Astrocyte of the cerebellum (primary cell): Measurements from ENCODE around the gene EPHA3.

Experiments
- DNase-seq: peaks from one replicate; pipeline ENCODE4 v3.0.0-alpha.2; 2011; ENCODE audit warnings: low read depth
- H3K4me3 ChIP-seq: 2 replicates; pipeline ENCODE4 v1.5.1; 2011; ENCODE audit warnings: mild to moderate bottlenecking, low read depth, low read length, moderate library complexity
- CTCF ChIP-seq: IDR thresholded peaks from 2 replicates; pipeline ENCODE4 v1.5.1; 2012; ENCODE audit warnings: low read length, low read depth, moderate library complexity, mild to moderate bottlenecking; ENCODE audit errors: missing control alignments
- in situ Hi-C: cut with HindIII; loops from 2 replicates; pipeline ENCODE4 v1.10.0; 2017; ENCODE audit warnings: low sequenced_read_pairs

The EPHA3 gene

DNA sequence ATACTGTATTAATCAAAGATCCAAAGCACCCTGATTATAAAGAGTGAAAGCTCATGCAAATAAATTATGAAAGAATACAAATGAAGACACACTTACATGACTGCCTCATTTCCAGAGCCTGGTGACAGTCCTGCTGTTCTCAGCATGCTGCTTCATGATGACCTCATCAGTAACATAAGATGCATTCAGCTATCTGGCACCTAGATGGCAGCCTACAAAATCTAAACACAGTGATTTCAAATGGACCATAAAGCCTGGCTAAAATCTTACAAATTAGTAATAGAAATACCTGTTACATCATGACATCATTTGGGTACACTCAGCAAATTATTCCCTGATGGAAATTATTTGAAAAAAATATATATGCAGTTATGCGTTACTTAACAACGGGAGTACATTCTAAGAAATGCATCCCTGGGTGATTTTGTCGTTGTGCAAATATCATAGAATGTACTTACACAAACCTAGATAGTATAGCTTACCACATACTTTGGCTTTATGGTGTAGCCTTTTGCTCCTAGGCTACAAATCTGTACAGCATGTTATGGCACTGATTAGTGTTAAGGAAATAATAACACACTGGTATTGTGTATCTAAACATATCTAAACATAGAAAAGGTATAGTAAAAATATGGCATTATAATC, 207.2 kb downstream of the EPHA3 start:
- peak; percentile 42 for TF ChIP-seq CTCF
- peak; percentile 18 for DNase-seq
- no peak overlapping the region for H3K4me3 ChIP-seq
- in situ Hi-C loops = no loop called here

DNA sequence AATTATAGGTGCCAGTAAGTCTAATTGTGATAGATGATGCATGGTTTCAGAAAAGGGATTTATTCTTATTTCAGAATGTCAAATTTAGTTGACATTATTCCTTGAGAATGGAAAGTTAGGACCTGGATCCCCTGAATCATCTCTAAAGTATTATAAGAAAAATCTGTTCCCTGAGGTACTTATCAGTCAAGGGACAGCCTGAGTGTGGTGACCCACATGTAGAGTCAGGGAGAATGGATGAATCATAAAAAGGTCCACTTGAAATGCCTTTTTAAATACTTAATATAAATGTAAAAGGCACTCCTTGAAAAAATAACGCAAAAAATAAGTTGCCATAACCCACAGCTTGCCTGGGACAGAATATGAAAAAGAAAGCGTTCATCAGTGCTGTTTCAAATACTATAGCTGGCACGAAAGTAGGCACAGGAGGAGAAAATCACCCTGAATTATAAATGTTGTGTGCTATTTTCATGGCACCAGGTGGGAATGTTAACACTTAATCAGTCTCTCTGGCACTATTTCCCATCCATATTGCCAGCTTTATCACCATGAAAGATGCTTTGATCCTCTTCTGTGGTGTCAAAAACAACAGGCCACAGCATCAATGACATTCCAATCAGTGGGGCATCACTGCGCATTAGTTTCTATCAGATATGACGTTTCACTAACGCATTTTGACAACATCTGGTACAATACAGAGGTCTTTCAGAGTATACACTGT, 208.5 kb downstream of the EPHA3 start:
- in situ Hi-C loops = no loop called here
- H3K4me3 ChIP-seq = no peak overlapping the region
- DNase-seq = no peak
- TF ChIP-seq CTCF = no peak

DNA sequence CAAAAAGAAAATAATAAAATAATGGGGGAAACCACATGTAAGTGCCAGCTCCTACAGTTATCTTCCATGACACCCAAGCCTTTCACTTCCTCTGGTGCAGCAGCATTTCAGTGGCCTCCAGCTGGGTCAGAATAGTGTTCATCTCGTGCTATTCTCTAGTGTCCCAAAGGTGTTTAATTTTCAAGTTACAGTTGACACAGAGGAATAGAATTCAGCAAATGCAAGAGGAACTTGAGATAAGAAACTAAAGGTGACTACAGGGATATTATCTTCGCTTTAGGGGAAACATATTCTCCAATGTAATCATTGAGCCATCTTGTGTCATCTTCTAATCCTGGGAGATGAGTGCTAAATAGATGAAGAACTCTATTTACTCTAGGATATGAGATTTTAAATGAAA, 212.8 kb downstream of the EPHA3 start:
- in situ Hi-C loops = no loop called here

GRCh38 chr3:89326997-89327396, 219.6 kb downstream of the EPHA3 start:
- DNase-seq = no peak
- TF ChIP-seq CTCF = no peak
- in situ Hi-C loops = no loop called here

More for the DNA sequence above, 212.8 kb downstream of the EPHA3 start:
- DNase-seq = no peak
- no peak for TF ChIP-seq CTCF
- H3K4me3 ChIP-seq = no peak overlapping the region

DNA sequence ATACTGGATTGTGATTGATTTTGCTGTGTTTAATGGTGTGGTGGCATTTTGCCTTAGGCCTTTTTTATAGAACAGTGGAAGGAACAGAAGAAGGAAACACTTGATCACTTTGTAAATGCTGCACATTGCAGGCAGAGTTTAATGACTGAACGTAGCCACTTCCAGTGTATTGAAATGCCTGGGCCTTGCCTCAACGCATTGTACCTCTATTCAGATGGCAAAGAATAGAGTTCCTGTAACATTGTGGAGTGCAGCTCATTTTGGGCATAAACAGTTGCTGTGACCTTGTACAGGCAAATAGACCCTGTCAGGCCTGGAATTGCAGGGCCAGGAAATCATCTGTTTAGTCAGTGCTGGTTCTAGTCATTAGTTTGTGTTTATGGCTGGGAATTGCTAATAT, 225.0 kb downstream of the EPHA3 start:
- DNase-seq = no peak
- TF ChIP-seq CTCF = no peak
- H3K4me3 ChIP-seq = no peak overlapping the region
- in situ Hi-C loops = no loop called here

More at GRCh38 chr3:89326997-89327396, 219.6 kb downstream of the EPHA3 start:
- H3K4me3 ChIP-seq = no peak overlapping the region

GRCh38 chr3:89332793-89333192, 225.4 kb downstream of the EPHA3 start:
- no peak overlapping the region for H3K4me3 ChIP-seq
- DNase-seq = peak; percentile 27
- in situ Hi-C loops = no loop called here
- TF ChIP-seq CTCF = no peak
